ENCODE results near the gene TXNRD2. TPM values are rescaled to one million over a fixed set of nuclear protein-coding genes. Genes with fewer than 3 reads are reported as not detected.

The TXNRD2 gene
- total RNA-seq, 1 donor from 2014 or later: 50.4 TPM

GRCh38 chr22:19919701-19920363 lies 21.8 kb downstream of the TXNRD2 start:
- TF ChIP-seq, protein P1, sequence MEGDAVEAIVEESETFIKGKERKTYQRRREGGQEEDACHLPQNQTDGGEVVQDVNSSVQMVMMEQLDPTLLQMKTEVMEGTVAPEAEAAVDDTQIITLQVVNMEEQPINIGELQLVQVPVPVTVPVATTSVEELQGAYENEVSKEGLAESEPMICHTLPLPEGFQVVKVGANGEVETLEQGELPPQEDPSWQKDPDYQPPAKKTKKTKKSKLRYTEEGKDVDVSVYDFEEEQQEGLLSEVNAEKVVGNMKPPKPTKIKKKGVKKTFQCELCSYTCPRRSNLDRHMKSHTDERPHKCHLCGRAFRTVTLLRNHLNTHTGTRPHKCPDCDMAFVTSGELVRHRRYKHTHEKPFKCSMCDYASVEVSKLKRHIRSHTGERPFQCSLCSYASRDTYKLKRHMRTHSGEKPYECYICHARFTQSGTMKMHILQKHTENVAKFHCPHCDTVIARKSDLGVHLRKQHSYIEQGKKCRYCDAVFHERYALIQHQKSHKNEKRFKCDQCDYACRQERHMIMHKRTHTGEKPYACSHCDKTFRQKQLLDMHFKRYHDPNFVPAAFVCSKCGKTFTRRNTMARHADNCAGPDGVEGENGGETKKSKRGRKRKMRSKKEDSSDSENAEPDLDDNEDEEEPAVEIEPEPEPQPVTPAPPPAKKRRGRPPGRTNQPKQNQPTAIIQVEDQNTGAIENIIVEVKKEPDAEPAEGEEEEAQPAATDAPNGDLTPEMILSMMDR (IDR thresholded peaks at IDR 0.05; ENCODE audit: insufficient read depth, low read length, poor library complexity, severe bottlenecking): no peak
- Histone ChIP-seq H3K27me3 (ENCODE audit: control insufficient read depth, insufficient read depth, low read length) (no peaks in the 10 kb centered on the region), H3K36me3 (ENCODE audit: control insufficient read depth, insufficient read depth, low read length) (no peaks in the 10 kb centered on the region), H3K4me3 (ENCODE audit: low read depth, low read length) (no peak overlapping the region)
- no peak for DNase-seq (ENCODE audit: low read depth)

DNA sequence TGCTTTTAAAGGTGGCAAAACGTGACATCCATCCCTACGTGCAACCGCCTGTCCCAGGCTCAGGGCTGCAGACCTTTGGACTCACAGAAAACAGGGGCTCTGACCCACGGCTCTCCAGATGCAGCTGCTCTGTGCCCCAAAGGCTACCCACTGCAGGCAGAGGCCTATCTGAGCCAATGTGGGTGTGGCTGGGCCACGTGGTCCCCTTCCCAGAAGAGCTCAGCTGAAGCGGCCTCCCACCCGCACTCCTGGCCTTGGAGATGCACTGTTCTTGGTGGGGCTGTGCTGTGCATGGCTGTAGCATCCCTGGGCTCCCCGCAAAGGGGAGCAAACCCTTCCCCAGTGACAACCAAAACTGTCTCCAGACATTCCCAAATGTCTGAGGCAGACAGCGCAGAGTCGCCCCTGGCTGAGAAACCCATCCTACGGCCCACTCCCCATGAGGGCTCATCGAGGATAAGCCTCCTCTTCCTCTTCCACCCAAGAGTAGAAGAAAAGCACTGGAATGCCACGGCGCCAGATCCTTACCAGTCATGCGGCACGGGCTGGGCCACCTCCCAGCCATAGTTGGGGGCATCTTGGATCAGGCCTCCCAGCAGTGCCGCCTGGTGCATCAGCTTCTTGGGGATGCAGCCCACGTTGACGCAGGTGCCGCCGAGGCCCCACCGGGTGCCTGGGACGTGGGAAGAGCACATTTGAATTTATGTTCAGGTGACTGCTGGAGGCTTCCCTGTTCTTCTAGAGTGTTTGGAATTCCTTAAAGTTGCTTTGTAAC lies 23.1 kb downstream of the TXNRD2 start:
- H3K4me3 ChIP-seq (ENCODE audit: low read depth, low read length): no peak overlapping the region
- no peak for DNase-seq (ENCODE audit: low read depth)
- TF ChIP-seq, protein P1 (IDR thresholded peaks at IDR 0.05; ENCODE audit: insufficient read depth, low read length, poor library complexity, severe bottlenecking): no peak
- H3K36me3 ChIP-seq (ENCODE audit: control insufficient read depth, insufficient read depth, low read length): peaks cover 2% of the 10 kb centered on the region
- no peaks in the 10 kb centered on the region for H3K27me3 ChIP-seq (ENCODE audit: control insufficient read depth, insufficient read depth, low read length)

GRCh38 chr22:19917389-19918138 lies 24.1 kb downstream of the TXNRD2 start:
- no peak overlapping the region for H3K4me3 ChIP-seq (ENCODE audit: low read depth, low read length)
- H3K27me3 ChIP-seq (ENCODE audit: control insufficient read depth, insufficient read depth, low read length): no peaks in the 10 kb centered on the region
- TF ChIP-seq, protein P1 (IDR thresholded peaks at IDR 0.05; ENCODE audit: insufficient read depth, low read length, poor library complexity, severe bottlenecking): no peak
- peaks cover 2% of the 10 kb centered on the region for H3K36me3 ChIP-seq (ENCODE audit: control insufficient read depth, insufficient read depth, low read length)
- DNase-seq (ENCODE audit: low read depth): no peak

DNA sequence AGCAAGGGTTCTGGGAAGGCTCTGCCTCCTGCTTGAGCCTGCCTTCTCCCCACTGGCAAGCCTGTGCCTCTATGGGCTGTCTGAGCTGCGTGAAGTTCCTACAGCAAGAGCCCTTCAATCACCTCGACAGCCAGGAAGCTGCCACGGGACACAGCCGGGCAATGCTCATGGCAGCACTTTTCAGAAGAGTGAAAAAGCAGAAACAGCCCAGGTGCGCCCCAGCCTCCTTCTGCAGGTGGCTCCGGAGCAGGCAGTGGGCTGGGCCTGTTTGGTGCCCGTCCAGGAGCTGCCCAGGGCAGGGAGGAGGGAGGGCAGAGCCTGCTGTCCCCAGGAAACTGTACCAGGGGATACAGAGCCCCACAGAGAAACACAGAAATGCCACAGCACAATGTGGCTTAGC lies 24.7 kb downstream of the TXNRD2 start:
- Histone ChIP-seq H3K36me3 (ENCODE audit: control insufficient read depth, insufficient read depth, low read length) (peaks cover 2% of the 10 kb centered on the region), H3K4me3 (ENCODE audit: low read depth, low read length) (no peak overlapping the region), H3K27me3 (ENCODE audit: control insufficient read depth, insufficient read depth, low read length) (no peaks in the 10 kb centered on the region)
- no peak for DNase-seq (ENCODE audit: low read depth)
- TF ChIP-seq, protein P1 (IDR thresholded peaks at IDR 0.05; ENCODE audit: insufficient read depth, low read length, poor library complexity, severe bottlenecking): no peak

DNA sequence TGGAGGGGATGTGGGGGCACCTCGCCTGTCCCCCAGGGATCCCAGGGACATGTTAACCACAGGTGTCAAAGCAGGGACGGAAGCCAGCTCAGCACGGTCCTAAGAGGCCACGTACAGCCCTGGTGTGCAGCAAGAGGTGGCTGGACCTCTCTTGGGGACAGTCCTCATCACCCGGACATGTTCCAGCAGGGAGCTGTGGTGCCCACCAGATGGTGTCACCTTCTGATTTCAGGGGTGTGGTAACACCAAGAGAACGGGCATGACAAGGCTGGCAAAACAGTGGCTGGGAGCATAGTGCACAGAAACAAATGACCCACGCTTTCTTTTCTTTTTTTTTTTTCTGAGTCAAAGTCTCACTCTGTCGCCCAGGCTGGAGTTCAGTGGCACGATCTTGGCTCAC lies 25.6 kb downstream of the TXNRD2 start:
- TF ChIP-seq, protein P1 (IDR thresholded peaks at IDR 0.05; ENCODE audit: insufficient read depth, low read length, poor library complexity, severe bottlenecking): no peak
- DNase-seq (ENCODE audit: low read depth): no peak
- H3K4me3 ChIP-seq (ENCODE audit: low read depth, low read length): no peak overlapping the region
- H3K36me3 ChIP-seq (ENCODE audit: control insufficient read depth, insufficient read depth, low read length): peaks cover 2% of the 10 kb centered on the region
- H3K27me3 ChIP-seq (ENCODE audit: control insufficient read depth, insufficient read depth, low read length): no peaks in the 10 kb centered on the region
